Measurements from ENCODE around the gene ACTL10.

The ACTL10 gene

GRCh38 chr20:33713865-33714367 lies 47.2 kb downstream of the ACTL10 start:
- Histone ChIP-seq H3K4me1 (ENCODE audit: insufficient read depth, low read length) (peaks cover 6% of the 10 kb centered on the region; the same call in 1 of the 2 replicates), H3K9ac (ENCODE audit: low read depth, low read length) (no peak overlapping the region), H3K36me3 (ENCODE audit: insufficient read depth, low read length) (no peaks in the 10 kb centered on the region), H3K9me3 (ENCODE audit: control insufficient read depth, insufficient read depth, low read length) (no peaks in the 10 kb centered on the region)

DNA sequence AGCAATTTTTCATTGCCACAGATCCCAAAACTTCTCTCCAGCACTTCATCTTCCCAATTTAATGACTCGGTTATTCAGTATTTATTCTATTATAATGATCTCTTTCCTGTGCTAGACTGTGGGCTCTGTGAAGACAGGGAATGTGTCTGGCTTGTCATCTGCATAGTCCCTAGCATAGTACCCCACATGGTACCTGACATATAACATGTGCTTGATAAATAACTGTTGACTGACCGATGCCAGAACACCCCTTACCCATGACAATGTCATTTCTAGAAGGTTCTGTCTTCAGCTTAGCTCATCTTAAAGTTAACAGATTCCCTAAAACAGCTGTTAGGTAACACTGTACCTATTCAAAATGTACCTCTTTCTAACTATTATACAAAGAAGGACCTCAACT lies 49.8 kb downstream of the ACTL10 start:
- H3K9ac ChIP-seq (ENCODE audit: low read depth, low read length) = no peak overlapping the region; the same call in 1 of the 2 replicates
- H3K36me3 ChIP-seq (ENCODE audit: insufficient read depth, low read length) = no peaks in the 10 kb centered on the region
- no peaks in the 10 kb centered on the region for H3K9me3 ChIP-seq (ENCODE audit: control insufficient read depth, insufficient read depth, low read length)
- no peaks in the 10 kb centered on the region for H3K4me1 ChIP-seq (ENCODE audit: insufficient read depth, low read length)
